Measurements from ENCODE around the gene JMJD1C.
"Not testable (repeated sequence)": the region's sequence is repeated elsewhere in the genome, so short reads cannot be mapped to it uniquely, and the experiment has no call there.

JMJD1C gene

GRCh38 chr10:63256009-63256773 lies 209.6 kb downstream of the JMJD1C start:
- DNase-seq (ENCODE audit: low read depth): no peak

GRCh38 chr10:63255316-63255715 lies 210.5 kb downstream of the JMJD1C start:
- no peak for DNase-seq (ENCODE audit: low read depth)

GRCh38 chr10:63253040-63253439 lies 212.7 kb downstream of the JMJD1C start:
- DNase-seq (ENCODE audit: low read depth): no peak

- no peak for DNase-seq (ENCODE audit: low read depth)
These were observed 213.5 kb downstream of the JMJD1C start for GRCh38 chr10:63252095-63252762.

- no peak for DNase-seq (ENCODE audit: low read depth)
These were observed 215.7 kb downstream of the JMJD1C start for GRCh38 chr10:63250032-63250431.

- no peak for DNase-seq (ENCODE audit: low read depth)
These were observed 218.0 kb downstream of the JMJD1C start for GRCh38 chr10:63247771-63248170.

GRCh38 chr10:63246356-63246755 lies 219.4 kb downstream of the JMJD1C start:
- DNase-seq (ENCODE audit: low read depth): no peak

GRCh38 chr10:63241841-63242281 lies 223.9 kb downstream of the JMJD1C start:
- DNase-seq (ENCODE audit: low read depth): no peak

- DNase-seq (ENCODE audit: low read depth): no peak
These were observed 225.0 kb downstream of the JMJD1C start for GRCh38 chr10:63240807-63241206.

GRCh38 chr10:63238501-63238900 lies 227.3 kb downstream of the JMJD1C start:
- DNase-seq (ENCODE audit: low read depth): no peak

- DNase-seq (ENCODE audit: low read depth): no peak
These were observed 228.4 kb downstream of the JMJD1C start for GRCh38 chr10:63237396-63237795.

- DNase-seq (ENCODE audit: low read depth): no peak
These were observed 229.5 kb downstream of the JMJD1C start for GRCh38 chr10:63236113-63236935.

- DNase-seq (ENCODE audit: low read depth): not testable (repeated sequence)
These were observed 230.6 kb downstream of the JMJD1C start for GRCh38 chr10:63235136-63235535.

- DNase-seq (ENCODE audit: low read depth): no peak
These were observed 236.6 kb downstream of the JMJD1C start for GRCh38 chr10:63229161-63229560.

GRCh38 chr10:63228237-63228636 lies 237.5 kb downstream of the JMJD1C start:
- no peak for DNase-seq (ENCODE audit: low read depth)

GRCh38 chr10:63227207-63227895 lies 238.4 kb downstream of the JMJD1C start:
- no peak for DNase-seq (ENCODE audit: low read depth)

GRCh38 chr10:63224241-63224640 lies 241.5 kb downstream of the JMJD1C start:
- DNase-seq (ENCODE audit: low read depth): no peak

- no peak for DNase-seq (ENCODE audit: low read depth)
These were observed 243.8 kb downstream of the JMJD1C start for GRCh38 chr10:63221950-63222349.

GRCh38 chr10:63219749-63220148 lies 246.0 kb downstream of the JMJD1C start:
- DNase-seq (ENCODE audit: low read depth): no peak

- DNase-seq (ENCODE audit: low read depth): no peak
These were observed 248.6 kb downstream of the JMJD1C start for GRCh38 chr10:63217120-63217605.

- DNase-seq (ENCODE audit: low read depth): no peak
These were observed 251.2 kb downstream of the JMJD1C start for GRCh38 chr10:63214571-63214970.

- no peak for DNase-seq (ENCODE audit: low read depth)
These were observed 252.3 kb downstream of the JMJD1C start for GRCh38 chr10:63213489-63213888.

Measured in CMK (cell line).